Activated CD8-positive, alpha-beta memory T cell treated with anti-CD3 and anti-CD28 coated beads, Interleukin-2, amount 50 U/mL, for 24 hours (primary cell): ENCODE data around the gene UBE3D.

Experiments used
- DNase-seq: peaks from one replicate; pipeline ENCODE4 v3.0.0-alpha.2; 2020; ENCODE audit errors: extremely low read depth

UBE3D gene, protein sequence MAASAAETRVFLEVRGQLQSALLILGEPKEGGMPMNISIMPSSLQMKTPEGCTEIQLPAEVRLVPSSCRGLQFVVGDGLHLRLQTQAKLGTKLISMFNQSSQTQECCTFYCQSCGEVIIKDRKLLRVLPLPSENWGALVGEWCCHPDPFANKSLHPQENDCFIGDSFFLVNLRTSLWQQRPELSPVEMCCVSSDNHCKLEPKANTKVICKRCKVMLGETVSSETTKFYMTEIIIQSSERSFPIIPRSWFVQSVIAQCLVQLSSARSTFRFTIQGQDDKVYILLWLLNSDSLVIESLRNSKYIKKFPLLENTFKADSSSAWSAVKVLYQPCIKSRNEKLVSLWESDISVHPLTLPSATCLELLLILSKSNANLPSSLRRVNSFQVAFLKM

DNA sequence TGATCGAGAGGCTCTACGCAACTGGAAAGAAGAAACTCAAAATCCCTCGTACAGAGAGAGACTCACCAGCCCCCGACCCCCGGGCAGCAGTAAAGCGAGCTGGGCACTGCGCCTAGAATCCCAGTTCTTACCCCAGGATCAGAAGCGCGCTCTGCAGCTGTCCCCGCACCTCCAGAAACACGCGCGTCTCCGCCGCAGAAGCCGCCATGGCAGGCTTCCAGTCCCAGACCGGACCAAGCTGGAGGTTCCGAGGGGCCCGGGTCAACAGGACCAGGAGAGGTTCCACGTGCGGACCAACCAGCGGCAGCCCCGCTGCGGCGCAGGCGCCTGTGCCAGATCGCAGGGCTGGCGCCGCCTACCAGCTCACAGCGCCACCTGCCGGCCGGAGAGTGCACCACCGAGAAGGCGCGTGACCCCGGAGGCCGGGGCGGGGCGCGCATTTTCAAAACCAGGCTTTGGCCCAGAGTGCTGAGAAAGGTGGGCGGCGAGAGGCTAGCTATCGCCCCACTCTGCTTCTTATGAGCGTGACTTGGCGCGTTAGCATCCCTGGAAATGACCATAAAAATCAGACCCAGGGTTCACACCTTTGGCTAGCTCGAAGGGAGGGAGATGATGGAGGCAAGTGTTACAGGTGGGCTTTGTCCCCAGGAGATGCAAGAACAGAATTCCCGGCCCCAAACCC, at the start of gene UBE3D:
Gene UBE3D, minus strand, starts transcription at position 331 of the 682 bp plus-strand sequence. Its CDS starts 123 bp downstream, at position 208.
- peak; percentile 82 for DNase-seq

- DNase-seq: no peak
Observed at GRCh38 chr6:83114164-83114563, 48.5 kb upstream of the UBE3D start.

DNA sequence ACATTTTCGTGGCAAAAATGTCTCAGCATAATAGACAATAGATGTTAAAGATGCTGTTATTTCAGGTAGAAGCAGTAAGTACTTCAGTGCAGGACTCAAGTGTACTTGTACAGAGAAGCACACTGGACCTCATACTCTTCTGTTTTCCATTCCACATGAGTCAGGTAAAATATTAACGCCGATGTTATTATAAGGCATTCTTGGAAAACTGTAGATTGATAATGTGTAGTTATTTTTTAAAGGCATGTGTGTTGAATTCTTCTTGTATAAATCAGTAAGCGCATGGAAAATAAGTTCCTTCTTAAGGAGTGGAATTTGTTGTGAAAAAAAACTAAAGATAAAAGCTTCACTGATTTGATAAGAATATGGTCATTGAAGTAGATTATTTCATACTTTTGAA, 47.6 kb upstream of the UBE3D start:
- DNase-seq: no peak

- no peak for DNase-seq
Observed at GRCh38 chr6:83108378-83108777, 42.7 kb upstream of the UBE3D start.

DNA sequence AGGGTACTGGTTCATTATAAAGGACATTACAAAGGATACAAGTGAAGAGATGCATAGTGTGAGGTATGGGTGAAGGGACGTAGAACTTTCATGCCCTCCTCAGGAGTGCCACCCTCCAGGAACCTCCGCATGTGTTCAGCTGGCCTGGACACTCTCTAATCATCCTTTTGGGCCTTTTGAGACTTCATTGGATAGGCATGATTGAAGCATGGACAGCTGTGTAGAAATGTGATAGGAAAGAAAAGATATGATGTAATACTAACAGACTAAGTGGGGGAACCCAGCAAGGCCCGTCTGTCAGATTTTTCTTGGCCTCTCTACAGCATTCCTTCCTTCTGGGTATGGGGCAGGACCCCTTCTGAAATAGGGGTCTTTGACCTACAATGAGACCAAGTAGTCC, 32.9 kb upstream of the UBE3D start:
- no peak for DNase-seq

GRCh38 chr6:83097675-83098074, 32.0 kb upstream of the UBE3D start:
- no peak for DNase-seq

DNA sequence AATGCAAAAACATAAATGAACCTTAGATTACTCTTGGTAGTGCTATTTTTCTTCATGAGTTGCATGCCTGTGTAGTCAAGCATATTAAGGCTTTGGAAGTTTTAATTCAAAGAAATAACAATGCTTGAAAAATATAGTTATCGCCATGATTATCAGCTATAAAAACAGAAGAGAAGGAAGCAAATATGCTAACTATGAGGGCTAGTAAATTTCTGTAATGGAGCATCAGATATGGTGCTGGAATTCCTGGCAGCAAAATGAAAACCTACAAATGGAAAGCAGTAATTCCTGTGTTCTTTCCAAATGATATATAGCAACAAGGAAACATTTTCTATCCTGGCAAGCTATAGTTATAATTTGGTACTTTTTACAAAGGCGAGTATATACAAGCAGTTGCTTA, 31.6 kb upstream of the UBE3D start:
- DNase-seq: no peak

- no peak for DNase-seq
Observed at GRCh38 chr6:83096791-83097190, 31.1 kb upstream of the UBE3D start.

DNA sequence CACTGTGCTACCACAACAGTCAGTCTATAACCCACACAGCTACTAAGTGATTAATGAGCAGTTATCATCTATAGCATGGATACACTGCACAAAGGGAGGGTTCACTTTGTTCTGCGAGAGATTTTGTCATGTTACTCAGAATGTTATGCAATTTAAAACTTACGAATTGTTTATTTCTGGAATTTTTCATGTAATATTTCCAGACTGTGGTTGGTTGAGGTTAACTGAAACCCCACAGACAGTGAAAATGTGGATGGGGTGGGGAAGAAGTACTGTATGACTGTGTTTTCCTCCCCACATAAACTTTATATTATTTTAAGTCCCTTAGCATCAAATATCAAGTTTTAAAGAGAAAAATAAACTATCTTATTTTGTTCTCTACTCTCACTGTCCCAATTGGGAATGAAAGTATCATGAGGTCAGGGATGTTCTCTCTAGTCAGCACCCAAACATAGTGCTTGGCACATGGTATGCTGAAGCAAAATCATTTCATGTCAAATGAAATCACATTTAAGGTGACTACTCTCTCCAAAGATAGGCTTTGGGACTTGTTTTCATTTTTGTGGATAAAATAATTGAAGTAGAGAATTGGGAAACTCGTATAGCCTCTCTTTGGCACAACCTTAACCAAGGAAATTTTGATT, 27.2 kb upstream of the UBE3D start:
- DNase-seq: no peak

GRCh38 chr6:83086751-83087150, 21.1 kb upstream of the UBE3D start:
- no peak for DNase-seq

DNA sequence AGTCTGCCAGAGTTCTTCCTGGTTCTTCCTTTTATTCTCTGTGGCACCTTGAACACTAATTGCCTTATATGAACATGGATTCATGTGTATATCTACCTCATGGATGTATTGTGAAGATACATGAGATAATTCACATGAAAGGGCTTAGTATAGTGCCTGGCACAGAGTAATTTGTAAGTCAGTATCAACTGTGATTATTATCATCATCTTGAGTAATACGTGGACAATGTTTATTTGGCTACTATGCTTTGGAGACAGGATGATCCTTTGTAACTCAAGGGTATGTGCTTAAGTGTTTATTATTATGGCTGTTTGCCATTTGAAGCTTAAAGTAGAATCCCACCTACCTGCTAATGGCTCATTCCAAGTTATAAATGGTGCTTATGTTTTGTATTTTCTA, 17.8 kb upstream of the UBE3D start:
- no peak for DNase-seq

DNA sequence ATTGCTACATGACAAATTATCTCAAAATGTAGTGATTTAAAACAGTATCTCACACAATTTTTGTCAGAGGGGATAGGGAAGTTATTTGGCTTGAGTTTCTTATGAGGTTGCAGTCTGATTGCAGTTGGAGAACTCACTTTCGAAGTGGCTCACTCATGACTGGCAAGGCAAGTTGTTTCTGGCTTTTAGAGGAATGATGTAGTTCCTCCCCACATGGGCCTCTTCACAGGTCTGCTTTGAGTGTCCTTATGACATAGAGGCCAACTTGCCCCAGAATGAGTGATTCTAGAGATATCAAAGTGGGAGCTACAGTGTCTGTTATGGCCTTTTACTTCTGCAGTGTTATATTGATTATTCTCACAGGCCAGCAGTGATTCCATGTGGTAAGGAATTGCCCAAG, 8.0 kb upstream of the UBE3D start:
- DNase-seq: no peak

GRCh38 chr6:83072726-83073125, 7.1 kb upstream of the UBE3D start:
- DNase-seq: no peak

DNA sequence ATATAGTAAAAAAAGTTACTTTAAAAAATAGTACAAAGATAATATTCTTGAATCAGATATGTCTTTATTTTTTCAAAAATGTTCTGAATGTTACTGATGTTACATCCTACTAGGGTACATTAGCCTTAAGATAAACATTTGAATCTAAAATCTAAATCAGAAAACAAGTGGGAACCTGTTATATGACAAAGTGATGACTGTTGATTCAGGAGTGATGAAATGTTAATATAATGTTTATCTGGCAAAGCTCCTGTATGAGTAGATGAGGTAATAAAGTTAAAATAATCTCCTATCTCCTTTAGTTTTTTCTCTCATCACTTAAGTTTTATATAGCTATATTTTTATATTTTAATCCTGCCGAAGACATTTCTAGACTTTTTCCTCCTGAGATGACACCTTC, 6.1 kb upstream of the UBE3D start:
- no peak for DNase-seq

DNA sequence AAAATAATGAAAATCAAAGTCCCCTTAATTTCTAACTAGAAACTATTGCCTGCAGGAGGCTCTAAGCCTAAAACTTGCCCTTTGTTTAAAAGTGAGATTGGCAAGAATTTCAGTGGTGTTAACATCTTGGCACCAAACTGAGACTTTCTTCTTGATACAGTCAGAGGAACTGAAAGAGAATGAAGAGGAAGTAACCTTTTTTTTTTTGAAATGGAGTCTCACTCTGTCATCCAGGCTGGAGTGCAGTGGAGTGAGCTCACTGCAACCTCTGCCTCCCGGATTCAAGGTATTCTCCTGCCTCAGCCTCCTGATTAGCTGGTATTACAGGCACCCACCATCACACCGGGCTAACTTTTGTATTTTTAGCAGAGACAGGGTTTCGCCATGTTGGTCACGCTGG, 5.4 kb upstream of the UBE3D start:
- no peak for DNase-seq

DNA sequence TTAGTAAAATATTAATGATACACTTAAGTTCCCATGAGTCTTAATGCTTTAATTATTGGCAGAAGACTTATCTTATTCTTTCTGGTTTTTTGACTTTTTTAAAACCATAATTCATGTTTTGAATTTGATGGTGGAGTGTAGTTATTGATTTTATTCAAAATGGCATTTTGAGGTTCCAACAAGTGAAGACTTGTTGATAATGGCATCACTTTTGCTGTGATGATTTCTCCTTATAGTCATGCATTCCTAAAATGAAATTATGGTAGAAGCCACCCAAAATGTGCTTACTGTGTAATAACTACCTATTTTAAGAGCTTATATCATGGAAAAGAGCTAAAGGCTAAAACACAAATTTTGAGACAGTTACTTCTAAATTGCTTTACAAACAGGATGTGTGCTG, 4.0 kb upstream of the UBE3D start:
- no peak for DNase-seq

- no peak for DNase-seq
Observed at GRCh38 chr6:83068616-83069015, 3.0 kb upstream of the UBE3D start.

DNA sequence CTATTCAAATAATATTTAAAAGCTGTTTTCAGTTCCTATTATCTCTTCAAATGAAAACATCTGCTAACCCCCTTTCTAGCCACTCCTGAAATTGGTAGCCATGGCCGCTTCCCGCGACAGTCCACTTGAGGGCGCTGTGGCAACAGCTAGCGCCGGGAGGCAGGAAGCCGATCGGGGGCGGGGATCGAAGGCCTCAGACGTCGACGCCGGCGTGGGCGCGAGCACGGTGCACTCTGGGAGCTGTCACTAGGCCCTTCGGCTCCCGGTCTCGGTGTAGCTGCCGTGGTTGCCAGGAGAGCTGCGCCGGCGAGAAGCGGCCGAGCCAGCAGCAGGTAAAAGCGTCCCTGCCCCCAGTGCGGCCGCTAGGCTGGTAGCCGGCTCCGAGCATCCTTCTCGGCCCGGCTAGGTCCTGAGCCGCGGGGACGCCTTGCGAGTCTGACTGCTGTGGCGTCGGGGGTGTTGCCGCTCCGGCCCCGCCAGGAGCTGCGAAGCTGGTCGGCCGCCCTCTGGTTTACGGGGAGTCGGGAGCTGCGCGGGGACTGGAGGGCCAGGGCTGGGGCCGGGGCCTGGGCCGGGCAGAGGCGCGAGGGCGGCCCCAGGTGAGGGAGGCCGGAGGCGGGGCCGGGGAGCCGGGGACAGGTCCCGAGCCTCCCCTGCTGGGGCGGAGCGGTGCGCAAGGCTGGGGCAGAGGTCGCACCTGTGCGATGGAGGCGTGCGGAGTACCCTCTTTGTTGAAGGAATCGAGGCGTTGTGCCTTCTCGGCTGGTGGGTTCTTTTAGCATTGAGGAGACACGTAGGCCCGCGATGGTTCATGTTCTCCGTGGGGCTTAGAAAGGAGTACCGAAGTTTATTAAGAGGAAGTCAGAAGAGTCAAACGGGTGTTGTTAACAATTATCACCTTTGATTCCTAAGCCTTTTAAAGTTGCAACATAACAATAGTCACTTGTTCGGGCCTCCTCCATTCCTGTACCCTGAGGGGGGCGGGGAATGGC, 2.1 kb upstream of the UBE3D start, which contains the start of gene DOP1A:
Gene DOP1A, plus strand, starts transcription at position 224 of the 992 bp plus-strand sequence. CDS start 29,307 bp downstream, outside the sequence.
- peak; percentile 93 for DNase-seq

GRCh38 chr6:83062225-83062624, 3.4 kb downstream of the UBE3D start:
- no peak for DNase-seq

GRCh38 chr6:83061190-83061589, 4.5 kb downstream of the UBE3D start:
- DNase-seq: no peak

GRCh38 chr6:83057705-83058321, 7.8 kb downstream of the UBE3D start:
- no peak for DNase-seq
